T47D (cell line): ENCODE data around the gene NEUROD2.

ENCODE experiments used
- DNase-seq, 2 experiments: peaks; one replicate each; pipeline versions ENCODE4 v3.0.0 to v3.0.0-alpha.2; 2011 to 2012; ENCODE audit warnings: low read depth in 1 of 2, low spot score in 1 of 2
- JUND ChIP-seq: IDR thresholded peaks from 2 replicates; pipeline ENCODE4 v1.6.1; 2012; ENCODE audit warnings: low read depth
- in situ Hi-C: cut with HindIII; loops from 2 replicates; pipeline ENCODE4 v1.10.0; 2016; ENCODE audit warnings: low sequenced_read_pairs, low pct_unique_long_range_greater_than_20kb

NEUROD2 gene

DNA sequence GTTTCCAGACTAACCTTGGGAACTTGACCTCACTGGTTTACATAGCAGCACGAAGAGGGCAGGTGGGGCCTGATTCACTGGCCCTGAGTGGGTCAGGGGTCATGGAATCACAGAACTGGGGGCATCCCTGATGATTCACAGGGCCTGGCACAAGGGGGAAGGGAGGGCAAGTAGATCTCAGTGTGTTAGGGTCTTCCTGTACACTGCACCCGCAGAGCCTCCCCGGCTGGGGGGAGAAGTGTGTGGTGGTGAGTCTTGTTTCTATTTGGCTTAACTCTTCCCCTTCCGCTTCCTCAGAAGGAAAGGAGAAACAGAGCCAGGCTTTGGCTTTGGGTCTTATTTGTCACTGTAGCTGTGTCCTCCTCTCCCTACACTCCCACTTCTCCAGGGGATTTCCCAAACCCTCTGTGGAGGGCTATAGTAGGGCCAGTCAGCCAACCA is 32.9 kb upstream of the NEUROD2 start:
- no peak for TF ChIP-seq JUND
- in situ Hi-C loops: no loop called here
- no peak for DNase-seq

DNA sequence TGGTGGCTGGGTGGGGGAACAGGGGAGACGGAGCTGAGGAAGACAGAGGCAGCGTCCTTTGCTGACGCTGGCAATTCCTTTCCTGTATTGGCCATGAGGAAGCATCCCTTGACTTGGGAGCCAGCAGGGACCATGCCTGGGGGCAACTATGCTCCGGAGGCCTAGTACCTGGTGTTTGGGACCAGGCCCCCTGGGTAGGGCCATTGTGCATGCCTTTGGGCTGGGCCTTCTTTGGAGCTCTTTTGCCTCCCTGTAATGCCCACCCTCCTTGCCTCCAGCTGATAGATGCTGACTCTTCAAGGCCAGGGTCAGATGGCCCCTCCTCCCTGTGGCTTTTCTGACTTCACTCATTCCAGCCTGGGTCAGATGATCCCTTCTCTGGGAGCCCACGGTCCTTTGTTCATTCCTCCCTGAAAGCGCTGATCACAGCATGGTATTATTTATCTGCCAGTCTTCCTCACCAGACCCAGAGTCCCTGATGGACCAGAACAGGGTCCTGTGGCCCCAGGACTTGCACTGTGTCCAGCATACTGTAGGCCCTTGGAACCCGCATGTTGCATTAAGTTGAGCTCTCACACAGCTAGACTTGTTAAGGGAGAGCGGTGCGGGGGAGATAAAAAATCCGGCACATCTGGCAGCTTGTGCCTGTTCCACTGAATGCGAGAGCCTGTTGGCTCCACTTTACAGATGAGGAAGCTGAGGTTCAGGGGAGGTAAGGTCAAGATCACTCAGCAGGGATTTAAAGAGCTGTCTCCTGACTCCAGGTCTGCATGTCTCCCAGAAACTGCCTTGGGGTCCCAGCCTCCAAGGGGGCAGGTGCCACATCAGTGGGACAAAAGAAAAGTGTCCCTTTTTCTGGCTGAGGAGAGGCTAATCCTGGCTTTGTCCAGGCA is 32.1 kb upstream of the NEUROD2 start:
- in situ Hi-C loops: no loop called here
- no peak for DNase-seq
- no peak for TF ChIP-seq JUND

DNA sequence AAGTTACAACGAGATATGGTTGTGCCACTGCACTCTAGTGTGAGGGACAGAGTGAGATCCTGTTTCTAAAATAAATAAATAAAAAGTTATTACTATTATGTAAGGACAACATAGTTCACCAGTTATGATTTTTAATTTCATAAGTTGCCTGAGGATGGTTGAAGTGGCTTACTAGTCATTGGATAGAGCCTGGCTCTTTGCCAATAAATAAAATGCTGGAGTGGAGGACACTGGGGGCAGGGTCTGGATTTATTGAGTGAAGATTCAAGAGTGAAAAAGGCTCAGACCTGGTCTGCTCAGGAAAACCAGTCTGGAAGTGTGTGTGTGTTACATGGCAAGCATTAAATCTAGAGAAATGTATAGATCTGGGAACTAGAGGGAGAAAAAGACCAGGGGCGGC is 31.3 kb upstream of the NEUROD2 start:
- no peak for TF ChIP-seq JUND
- DNase-seq: no peak
- in situ Hi-C loops: no loop called here

DNA sequence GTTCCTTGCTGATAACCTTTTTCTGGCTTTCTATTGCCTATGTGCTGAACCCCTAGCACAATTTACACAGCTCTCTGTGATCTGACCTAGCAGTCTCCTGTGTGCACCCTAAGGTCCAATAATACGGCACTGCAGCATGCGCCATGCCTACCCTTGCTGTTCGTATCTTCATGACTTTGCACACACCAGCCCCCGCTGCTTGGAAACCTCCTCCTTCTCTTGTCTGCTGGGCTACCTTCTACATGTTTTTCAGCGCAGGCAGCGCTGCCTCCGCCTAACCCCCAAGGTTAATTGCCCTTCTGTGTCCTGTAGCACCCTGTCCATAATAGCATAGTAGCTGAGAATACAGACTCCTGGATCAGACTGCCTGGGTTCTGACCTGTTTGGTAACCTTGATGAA is 30.6 kb upstream of the NEUROD2 start:
- no peak for TF ChIP-seq JUND
- in situ Hi-C loops: no loop called here
- DNase-seq: no peak

DNA sequence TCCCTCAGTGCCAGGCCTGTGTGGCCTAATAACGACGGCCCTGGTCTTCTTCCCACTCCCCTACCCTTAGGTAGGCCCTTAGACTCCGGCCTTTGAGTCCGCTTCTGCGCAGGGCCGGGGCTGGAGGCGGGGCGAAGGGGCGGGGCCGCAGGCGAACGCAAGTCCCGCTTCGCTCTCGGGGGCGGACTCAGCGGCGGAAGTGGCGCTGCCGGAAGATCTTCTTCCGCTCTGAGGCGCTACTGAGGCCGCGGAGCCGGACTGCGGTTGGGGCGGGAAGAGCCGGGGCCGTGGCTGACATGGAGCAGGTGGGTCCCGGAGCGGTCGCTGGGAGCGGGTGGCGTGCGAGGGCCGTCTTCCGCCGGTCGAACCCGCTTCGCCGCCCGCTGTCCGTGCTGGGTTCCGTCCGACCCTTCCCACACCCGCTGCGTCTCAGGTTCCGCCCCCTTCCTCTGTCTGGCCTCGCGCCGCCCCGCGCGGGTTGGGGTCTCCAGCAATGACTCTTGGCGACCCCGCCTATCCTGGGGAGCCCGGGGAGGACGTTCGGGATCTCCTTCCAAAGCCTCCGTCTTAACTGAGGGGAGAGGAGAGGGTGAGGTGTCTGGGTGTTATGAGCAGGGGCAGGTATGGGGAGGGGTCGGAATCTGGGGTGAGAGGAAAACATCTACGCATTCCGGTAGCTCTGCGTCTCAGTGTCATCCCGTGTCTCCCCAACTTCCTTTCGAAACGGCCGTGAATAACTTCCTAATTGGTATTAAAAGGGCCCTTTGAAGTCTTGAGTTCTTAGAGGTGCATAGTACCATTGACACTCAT is 29.4 kb upstream of the NEUROD2 start, which contains the start of gene STARD3:
STARD3 (plus strand) TSS at position 218 of the 810 bp plus-strand sequence. CDS start 16,388 bp downstream, outside the sequence.
- DNase-seq: peak; percentile 91 to 95
- in situ Hi-C loops: no loop called here
- no peak for TF ChIP-seq JUND

DNA sequence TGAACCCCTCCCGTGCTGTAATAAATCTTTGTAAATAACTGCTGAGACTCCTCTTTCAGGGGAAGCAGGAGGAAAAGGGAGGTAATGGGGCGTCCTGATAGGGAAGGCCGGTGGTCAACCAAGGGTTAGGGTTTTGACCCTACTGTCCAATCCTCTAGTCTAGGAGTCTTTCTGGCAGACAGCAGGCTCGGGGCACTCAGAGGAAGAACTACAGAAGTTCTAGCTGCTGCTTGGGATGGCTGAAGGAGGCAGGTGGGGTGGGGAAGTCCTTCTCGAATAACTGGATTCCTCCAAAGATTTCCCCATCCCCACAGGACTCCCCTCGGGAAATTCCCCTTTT is 28.8 kb upstream of the NEUROD2 start:
- DNase-seq: no peak
- TF ChIP-seq JUND: no peak
- in situ Hi-C loops: no loop called here

DNA sequence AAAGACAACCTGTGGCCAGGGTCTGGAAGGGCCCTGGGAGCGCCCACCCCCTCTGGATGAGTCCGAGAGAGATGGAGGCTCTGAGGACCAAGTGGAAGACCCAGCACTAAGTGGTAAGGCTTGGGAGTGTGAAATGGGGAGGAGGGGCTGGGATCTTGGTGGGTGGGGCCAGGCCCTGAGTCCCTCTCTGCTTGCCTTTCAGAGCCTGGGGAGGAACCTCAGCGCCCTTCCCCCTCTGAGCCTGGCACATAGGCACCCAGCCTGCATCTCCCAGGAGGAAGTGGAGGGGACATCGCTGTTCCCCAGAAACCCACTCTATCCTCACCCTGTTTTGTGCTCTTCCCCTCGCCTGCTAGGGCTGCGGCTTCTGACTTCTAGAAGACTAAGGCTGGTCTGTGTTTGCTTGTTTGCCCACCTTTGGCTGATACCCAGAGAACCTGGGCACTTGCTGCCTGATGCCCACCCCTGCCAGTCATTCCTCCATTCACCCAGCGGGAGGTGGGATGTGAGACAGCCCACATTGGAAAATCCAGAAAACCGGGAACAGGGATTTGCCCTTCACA is 28.0 kb upstream of the NEUROD2 start:
- DNase-seq: no peak
- in situ Hi-C loops: no loop called here
- no peak for TF ChIP-seq JUND

DNA sequence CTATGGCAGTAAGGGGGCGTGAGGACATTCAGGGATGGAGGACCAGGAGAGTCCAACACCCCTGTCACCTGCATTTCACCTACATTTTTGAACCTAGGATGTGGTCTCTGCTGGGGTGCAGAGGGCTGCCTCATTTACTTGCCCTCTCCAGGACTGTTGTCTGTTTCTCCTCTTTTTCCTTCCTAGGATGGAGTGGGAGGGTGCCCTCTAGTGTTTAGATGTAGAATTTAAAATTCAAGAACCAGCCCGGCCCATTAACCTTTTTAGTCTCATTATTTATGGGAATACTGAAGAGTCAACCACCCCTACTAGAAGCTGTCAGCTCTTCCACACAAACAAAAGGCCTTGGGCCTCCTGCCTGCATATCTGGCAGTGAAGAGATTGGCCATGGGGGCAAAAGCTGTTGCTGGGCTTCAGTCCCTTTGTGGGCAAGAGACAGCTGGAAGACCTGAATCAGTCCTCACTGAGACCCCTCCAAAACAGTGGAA is 26.7 kb upstream of the NEUROD2 start:
- in situ Hi-C loops: no loop called here
- peak; percentile 47 to 63 for DNase-seq
- TF ChIP-seq JUND: no peak

DNA sequence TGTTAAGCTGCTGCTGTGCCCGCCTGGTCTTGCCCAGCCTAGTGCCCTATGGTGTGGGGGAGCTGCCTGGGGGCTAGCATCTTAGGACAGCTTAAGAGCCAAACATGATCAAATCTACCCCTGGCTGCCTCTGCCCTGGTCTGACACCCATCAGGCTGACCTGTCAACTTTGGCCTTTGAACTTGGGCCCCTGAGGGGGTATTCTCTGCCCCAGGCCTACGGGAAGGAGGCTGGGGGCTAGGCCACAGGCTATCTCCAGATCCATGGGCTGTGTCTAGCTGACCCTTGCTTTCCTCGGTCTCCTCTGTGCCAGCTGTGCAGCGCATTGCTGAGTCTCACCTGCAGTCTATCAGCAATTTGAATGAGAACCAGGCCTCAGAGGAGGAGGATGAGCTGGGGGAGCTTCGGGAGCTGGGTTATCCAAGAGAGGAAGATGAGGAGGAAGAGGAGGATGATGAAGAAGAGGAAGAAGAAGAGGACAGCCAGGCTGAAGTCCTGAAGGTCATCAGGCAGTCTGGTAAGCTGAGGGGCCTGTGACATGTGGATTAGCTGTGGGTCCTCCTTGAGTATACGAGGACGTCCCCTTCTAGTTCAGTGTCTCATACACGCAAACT is 26.0 kb upstream of the NEUROD2 start:
- DNase-seq: no peak
- no peak for TF ChIP-seq JUND
- in situ Hi-C loops: no loop called here

DNA sequence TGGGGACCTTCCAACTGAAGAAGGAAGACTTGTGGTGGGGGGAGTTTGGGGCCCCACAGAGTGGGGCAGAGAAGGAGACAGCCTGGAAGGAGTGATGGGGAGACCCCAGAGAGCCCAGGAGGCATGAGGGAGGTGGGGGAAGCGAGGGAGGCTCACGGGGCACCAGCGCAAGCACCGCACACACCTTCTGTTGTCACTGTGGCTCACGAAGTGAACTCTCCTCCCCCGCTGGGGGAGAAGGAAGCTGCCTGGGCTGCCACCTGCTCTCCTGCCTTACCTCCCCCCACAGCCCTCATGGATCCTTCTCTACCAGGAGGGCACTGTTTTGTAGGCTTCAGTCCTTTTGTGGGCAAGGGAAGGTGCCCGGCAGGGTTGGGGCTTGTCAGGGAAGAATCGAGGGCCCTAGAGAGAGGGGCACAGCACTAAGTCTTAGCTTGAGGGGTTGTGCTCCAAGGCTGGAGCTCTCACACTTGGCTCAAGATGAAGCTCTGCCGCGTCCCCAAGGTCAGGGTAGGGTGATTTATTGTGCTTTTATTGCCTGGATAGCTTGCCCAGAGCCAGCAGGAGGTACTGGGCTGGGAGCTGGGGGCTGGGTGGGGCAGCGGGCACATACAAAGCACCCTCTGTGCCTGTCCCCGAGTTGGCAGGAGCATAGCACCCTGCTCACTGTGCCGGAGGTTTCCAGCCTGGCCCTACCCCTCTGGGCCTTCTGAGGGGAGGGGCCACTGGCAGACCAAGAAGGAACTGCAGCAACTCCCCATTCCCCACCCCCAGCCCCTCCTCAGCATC is 24.6 kb upstream of the NEUROD2 start:
- in situ Hi-C loops: no loop called here
- no peak for TF ChIP-seq JUND

DNA sequence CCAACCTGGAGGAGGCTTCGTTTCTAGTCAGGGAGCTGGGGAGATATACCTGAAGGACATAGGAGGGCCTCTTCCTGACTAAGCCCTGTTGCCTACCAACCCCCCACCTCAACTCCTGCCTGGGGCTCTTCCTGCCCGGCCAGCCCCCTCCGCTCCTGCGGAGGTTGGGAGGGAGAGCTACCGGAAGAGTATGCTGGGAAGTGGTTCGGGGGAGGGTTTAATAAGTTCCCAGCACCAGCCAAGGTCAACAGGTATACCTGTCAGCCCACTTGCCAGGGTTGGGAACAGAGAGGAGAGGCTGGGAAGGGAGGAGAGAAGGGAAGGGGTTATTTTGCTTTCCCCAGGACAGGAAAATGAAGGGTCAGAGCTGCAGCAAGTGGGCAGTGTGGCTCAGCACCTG is 23.7 kb upstream of the NEUROD2 start:
- TF ChIP-seq JUND: no peak
- DNase-seq: peak in 1 of 2 experiments; percentile 77
- in situ Hi-C loops: no loop called here

More for the DNA sequence above, 24.6 kb upstream of the NEUROD2 start:
- DNase-seq: no peak
